Uterus (tissue), 2 donors: ENCODE results near the gene CDKN1C.

Source experiments
- POLR2A ChIP-seq, 2 donors: fragments of 450-650 bp; IDR thresholded peaks; one replicate each; pipeline ENCODE4 v1.6.1; 2016; ENCODE audit warnings: antibody characterized with exemption in 2 of 2, mild to moderate bottlenecking in 1 of 2, moderate library complexity in 1 of 2
- TF ChIP-seq, protein P1 (sequence below), 4 experiments: fragments of 200-600 bp in 2 of 4; fragments of 450-650 bp in 2 of 4; sonication (generic) in 2 of 4; IDR thresholded peaks; one replicate each; pipeline ENCODE4 v1.5.1; 2016 to 2019; ENCODE audit warnings: antibody characterized with exemption in 4 of 4, mild to moderate bottlenecking in 2 of 4, moderate library complexity in 1 of 4

DNA sequence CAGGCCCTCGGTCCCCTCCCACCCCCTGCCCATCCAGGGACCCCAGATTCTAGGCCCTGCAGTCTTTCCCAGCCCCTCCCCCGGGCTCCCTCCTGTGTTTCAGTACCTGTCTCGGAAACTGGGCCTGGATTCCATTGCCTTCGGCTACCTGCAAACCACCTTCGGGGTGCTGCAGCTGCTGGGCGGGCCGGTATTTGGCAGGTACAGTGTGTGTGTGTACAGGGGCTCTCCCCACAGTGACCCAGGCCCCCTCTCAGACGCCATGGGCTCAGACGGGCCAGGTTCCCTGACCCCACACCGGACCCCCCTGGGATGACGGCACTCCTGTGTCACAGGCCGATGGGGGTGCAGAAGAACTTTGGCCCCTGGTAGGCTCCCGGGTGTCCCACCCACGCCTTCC lies 22.6 kb upstream of the CDKN1C start:
- TF ChIP-seq, protein P1, sequence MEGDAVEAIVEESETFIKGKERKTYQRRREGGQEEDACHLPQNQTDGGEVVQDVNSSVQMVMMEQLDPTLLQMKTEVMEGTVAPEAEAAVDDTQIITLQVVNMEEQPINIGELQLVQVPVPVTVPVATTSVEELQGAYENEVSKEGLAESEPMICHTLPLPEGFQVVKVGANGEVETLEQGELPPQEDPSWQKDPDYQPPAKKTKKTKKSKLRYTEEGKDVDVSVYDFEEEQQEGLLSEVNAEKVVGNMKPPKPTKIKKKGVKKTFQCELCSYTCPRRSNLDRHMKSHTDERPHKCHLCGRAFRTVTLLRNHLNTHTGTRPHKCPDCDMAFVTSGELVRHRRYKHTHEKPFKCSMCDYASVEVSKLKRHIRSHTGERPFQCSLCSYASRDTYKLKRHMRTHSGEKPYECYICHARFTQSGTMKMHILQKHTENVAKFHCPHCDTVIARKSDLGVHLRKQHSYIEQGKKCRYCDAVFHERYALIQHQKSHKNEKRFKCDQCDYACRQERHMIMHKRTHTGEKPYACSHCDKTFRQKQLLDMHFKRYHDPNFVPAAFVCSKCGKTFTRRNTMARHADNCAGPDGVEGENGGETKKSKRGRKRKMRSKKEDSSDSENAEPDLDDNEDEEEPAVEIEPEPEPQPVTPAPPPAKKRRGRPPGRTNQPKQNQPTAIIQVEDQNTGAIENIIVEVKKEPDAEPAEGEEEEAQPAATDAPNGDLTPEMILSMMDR (IDR thresholded peaks at IDR 0.05) = no peak
- no peak for TF ChIP-seq POLR2A (IDR thresholded peaks at IDR 0.05)
